HG02763 (cell line): ENCODE results near the gene NNAT.
A peak's percentile ranks its signal among the peaks of the same experiment; 100 is the strongest.

Experiments
- ATAC-seq: cut with Tn5 transposase; IDR thresholded peaks from one replicate; pipeline ENCODE4 v1.9.1; 2021; ENCODE audit warnings: mild to moderate bottlenecking, moderate library complexity; ENCODE audit not compliant: unreplicated experiment

Gene NNAT

DNA sequence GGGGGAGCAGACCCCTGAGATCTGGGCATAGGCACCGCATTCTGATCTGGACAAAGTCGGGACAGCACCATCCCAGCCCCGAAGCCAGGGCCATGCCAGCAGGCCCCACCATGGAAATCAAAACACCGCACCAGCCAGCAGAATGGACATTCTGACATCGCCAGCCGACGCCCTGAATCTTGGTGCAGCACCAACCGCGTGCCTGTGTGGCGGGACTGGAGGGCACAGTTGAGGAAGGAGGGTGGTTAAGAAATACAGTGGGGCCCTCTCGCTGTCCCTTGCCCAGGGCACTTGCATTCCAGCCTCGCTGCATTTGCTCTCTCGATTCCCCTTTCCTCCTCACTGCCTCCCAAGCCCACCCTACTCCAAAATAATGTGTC is 2.0 kb downstream of the NNAT start:
- no peak for ATAC-seq

DNA sequence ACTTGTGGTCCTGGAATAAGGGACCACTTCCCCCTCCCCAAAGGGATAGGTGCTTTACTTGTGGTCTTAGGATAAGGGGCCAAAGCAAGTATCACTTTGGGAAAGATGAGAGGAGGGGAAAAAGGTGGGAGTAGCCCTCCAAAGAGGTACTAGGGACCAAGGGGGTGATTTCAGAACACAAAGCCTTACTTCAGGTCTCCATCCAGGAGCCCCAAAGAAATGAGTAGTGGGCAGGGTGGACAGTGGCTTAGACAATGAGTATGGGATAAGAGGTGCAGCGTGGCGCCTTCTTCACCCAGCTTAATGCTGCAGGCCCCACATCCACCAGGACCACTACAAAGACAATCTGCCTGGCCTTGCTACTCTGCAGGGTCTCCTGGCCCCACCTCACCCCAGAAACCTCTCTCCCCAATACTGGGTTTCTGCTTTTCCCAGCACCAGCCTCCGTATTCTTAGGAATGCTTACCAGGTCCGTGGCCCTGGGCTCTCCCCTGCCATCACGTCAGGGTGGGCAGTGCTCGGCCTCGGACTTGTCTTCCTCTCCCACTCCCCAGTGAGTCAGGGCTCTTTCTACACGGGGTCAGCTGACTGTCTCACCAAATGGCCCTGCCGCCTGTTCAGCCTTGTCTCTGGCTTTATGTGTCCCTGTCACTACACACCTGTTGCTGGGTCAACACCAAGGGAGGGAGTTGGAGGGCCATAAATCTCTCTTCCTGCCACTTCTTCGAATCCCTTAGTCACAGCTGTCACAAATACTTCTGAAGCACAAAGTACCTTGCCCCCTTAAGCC is 3.1 kb downstream of the NNAT start:
- ATAC-seq: no peak

DNA sequence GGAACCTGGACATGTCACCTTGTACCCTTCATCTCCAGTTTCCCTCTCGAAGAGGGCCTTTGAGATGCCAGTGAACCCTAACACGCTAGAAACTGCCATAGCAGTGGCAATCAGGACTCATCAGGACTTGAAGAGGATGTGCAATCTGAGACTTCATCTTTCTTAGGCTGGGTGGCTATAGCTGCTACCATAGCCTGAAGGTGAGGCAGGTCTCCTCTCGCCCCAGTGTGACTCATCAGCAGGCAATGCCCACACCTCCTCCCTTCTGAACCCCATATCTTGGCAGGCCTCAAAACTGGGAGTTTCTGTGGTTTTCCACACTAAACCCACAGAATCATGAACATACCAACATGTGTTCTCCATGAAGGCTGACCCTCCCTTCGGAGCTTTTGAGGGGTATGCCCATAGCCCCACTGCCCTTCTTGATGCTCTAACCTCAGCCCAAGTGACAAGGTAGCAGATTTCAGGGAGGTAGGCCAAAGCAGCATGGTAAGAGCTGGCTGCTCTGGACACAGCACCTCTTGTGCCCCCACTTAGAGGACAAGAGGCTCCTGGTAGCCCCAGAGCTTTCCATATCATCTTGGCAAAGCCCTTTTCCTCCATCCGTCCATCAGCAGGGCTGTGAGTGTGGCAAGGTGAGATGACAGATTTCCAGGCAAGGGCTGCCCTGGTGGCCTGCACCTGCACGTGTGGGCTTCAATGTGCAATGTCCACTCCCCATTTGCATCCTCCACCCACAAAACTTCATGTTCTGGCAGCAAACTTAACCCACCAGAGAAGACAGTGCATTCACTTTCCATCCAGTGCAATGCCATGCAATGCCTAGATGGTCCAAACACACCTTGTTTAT is 4.0 kb downstream of the NNAT start:
- no peak for ATAC-seq

DNA sequence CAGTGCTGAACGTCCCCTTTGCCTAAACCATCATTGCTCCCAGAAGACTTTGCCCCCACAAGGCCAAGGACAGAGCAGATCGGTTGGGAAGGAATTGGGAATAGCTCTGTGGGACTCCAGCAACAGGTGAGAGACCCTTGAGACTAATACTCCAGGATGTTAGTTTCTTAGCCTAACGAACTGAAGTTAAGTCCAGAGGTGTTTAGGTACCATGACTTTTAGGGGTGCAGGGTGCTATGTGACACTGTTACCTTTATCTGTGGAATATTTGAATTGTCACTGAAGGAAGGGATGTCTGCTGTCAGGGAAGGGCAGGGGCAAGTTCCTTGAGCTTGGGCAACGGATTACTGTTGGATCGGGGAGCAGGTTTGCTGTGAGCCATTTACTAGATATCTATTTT is 4.8 kb downstream of the NNAT start:
- ATAC-seq: no peak

DNA sequence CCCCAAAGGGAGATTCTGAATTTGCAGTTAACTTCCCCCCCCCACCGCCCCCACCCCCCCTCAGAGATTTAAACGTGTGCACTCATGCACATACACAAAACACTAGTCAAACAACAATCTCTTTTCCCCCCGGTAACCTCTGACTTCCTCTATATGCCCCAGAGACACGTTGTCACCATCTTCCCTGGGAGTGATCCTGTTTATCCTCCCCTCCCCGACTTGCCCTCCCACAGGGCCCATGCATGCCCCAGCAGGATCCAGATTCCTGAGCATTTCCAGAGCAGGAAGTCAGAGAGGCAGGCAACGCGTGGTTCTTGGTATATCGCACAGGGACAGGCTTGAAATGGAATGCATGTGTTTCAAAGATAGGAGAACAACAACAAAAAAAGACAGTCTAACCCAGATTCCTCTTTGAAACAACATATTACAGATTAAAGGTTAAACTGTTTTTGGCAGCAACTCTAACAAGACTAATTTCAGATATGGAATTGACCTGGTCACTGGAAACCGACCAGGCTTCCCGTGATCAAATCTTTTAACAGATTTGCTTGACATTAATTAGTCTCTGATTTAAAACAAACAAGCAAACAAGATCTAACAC is 5.3 kb downstream of the NNAT start:
- ATAC-seq: no peak

DNA sequence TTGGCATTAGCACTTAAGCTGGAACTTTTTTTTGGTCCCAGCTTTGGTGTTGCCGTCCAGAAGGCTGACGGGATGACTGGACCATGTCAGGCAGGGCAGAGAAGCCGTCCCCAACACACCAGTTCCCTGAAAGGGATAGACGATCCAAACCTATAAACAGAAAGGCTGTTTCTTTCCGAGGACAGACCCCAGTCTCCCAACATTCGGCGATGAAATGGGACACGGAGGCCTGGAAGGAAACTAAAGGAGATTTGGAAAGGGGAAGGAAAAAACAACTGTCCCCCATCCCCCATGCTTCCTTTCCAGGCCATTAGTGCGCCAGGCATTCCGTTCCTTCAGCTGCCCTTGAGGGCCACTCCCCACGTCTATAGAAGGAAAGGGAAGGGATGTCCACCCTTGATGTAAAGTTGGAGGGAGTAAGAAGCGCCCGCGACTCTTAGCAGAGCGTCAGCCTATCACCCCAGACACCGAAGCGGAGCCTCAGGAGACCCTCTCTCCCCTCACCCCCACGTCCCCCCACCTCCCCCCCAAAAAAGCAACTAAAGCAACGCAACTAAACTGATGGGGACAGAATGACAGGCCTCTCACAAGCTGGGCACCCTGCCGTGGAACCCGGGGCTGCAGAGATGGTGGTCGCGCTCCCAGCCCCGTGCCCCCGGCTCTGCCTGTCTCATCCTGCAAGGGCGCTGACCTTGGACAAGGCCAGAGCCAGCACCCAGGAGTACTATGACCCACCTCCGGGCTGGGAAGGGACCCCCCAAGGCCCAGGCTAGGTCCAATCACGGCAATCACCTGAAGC is 6.0 kb downstream of the NNAT start:
- ATAC-seq: no peak

DNA sequence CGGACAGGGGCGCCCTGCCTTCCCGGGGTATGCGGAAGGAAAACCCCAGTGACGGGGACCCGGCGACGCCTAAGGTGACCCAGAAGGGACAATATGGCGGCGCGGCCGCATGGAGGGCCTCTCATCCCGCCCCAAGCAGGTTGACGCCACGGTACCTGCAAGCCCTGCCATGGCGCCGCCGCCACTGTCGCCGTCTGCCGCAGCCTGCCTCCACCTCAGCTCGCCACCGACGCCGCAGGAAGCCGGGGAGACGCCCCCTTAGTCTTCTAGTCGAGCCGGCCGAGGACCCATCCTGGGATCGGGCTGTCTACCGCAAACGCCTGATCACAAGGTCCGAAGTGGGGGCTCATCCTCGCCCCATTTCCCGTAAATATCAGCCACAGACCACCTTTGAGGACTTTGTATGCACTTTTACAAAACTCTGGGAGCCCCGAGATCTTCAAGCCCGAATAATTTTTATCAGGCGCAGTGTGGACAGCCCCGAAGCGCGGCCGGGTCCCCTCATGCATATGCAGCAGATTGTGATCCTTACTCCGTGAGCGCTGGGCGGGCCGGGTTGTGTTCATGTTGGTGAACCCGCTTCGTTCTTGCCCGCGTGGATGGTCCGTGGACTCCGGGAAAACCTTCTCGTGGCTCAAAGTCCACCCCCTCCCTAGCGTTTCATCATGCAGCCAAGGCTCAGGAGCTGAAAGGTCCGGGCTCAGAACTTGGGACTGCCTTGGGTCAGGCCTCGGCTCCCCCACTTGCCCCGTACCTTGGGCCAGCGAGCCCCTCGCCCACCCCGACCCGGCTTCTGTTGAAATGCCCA is 6.8 kb downstream of the NNAT start, which contains the start of gene BLCAP:
TSS of gene BLCAP (minus strand) at position 239 of the 808 bp plus-strand sequence. CDS start 8,702 bp downstream, outside the sequence.
- peak; percentile 73 for ATAC-seq

DNA sequence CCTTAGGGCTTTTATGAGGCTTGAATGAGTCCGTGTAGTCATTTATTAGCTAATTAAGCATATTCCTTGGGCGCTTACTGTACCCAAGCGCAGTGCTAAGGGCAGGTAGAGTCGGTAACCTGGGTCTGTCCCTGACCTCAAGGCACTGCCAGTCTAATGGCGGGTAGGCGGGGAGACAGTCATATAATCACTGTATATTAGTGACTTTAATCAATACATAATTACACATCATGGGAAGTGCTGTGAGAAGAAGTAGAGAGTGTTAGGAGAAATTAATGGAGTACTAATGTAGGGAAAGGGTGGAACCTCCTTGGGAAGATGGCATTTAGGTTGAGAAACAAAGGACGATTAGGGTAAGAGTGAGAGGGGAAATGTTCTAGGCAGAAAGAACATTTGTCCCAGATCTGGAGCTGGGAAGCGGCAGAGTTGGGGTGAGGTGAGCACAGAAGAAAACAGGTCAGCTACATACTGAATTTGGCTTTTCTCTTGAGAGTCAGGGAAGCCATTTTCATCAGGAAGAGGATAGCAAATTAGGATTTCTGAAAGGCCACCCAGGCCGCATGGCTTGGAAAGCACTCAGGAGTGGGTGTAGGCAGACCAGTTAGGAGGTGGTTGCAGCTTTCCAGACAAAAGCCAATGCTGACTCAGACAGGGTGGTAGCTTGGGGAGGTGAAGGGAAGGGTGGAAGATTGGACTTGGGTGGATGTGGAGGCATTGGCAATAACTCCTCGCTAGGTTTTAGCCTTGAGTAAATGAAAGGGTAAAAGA is 7.6 kb downstream of the NNAT start:
- ATAC-seq: no peak

DNA sequence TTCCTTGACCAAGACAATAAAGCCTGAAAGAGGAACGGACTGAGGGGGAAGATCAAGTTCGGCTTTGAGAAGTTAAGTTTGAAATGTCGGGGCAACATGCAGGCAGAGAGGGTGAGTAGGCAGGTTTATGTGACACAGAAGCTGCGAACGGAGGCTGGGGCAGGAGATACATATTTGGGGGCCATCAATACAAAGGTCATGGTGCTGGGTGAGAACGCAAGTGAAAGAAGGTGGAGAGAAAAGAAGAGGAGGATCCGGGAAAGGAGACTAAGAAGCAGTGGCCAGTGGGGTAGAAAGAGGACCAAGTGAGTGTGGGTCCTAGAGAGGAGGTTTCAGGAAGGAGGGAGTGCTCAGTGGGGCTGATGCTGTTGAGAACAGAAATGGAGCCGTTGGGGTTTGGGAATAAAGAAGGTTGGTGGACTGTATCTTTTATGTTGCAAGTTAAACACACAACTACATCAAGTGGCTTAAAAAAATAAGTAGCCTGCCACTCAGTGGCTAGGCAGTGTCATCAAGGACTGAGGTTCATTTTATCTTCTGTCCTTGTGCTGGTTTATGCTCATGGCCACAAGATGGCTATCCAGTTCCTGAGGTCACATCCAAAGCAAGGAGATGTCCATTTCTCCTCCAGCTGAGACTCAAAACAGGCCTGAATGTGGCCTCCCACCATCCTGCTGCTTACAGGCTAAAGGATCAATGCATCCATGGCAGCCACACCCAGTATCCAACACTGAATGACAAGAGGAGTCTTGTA is 8.3 kb downstream of the NNAT start:
- no peak for ATAC-seq

DNA sequence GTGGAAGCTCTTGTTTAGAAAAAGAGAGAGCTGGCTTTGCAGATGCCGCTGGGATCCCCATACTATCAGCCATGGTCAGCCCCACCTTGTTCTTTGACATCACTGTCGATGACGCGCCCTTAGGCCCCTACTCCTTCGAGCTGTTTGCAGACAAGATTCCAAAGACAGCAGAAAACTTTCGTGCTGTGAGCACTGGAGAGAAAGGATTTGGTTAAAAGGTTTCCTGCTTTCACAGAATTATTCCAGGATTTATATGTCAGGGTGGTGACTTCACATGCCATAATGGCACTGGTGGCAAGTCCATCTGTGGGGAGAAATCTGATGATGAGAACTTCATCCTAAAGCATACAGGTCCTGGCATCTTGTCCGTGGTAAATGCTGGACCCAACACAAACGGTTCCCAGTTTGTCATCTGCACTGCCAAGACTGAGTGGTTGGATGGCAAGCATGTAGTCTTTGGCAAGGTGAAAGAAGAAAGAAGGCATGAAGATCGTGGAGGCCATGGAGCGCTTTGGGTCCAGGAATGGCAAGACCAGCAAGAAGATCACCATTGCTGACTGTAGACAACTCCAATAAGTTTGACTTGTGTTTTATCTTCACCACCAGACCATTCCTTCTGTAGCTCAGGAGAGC is 9.0 kb downstream of the NNAT start:
- ATAC-seq: no peak

DNA sequence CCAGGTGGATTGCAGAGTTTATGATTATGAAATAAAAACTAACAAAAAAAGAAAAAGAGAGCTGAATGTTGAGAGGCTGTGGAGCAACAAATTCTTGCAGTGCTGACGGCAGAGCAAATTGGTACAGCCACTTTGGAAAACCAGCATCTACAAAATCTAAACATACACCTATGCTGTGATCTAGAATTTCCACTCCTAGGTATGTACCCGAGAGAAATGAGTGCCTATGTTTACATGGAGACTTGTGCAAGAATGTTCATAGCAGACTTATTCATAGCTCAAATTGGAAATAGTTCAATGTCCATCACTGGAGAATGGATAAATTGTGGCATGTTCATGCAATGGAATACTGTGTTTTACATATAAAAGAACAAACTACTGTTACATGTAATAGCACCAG is 9.6 kb downstream of the NNAT start:
- no peak for ATAC-seq

DNA sequence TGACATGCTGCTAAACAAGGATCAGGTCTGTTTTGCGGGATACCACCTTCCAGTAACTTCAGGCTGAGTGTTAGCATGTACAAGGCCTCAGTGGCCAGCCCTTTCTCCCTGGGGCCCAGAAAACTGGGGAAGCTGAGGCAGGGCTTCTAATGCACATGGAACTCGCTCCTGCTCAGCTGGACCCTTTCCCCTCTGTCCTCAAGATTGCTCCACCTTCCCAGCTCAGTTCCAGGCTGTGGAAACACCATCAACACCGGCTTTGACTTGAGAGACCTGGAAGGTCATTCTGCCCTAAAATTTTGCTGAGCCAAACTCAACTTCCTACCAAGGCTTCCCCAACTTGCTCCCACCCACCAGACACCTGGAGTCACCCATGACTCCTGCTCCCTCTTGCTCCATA is 10.8 kb downstream of the NNAT start:
- ATAC-seq: no peak

DNA sequence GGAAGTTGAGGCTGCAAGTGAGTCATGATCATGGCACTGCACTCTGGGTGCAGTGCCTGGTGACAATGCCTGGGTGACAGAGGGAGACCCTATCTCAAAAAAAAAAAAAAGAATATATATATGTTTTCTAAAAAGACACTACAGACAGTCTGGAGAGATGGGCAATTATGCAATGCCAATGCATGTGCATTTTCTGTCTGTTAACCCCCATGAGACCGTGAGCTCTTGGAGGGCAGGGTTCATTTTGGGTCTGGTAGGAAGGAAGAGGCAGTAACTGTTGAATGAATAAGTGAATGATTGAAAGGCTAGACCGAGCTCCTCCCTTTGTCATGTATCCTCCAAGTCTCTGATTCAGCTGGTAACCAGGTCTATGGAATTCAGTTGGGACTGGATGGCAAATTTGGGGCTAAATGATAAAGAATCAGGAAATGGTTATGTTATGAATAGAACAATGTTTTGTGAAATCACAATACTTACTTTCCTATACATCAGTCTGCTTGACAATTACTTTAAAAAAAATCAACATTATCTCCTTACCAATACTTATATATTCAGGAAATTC is 12.2 kb downstream of the NNAT start:
- no peak for ATAC-seq

DNA sequence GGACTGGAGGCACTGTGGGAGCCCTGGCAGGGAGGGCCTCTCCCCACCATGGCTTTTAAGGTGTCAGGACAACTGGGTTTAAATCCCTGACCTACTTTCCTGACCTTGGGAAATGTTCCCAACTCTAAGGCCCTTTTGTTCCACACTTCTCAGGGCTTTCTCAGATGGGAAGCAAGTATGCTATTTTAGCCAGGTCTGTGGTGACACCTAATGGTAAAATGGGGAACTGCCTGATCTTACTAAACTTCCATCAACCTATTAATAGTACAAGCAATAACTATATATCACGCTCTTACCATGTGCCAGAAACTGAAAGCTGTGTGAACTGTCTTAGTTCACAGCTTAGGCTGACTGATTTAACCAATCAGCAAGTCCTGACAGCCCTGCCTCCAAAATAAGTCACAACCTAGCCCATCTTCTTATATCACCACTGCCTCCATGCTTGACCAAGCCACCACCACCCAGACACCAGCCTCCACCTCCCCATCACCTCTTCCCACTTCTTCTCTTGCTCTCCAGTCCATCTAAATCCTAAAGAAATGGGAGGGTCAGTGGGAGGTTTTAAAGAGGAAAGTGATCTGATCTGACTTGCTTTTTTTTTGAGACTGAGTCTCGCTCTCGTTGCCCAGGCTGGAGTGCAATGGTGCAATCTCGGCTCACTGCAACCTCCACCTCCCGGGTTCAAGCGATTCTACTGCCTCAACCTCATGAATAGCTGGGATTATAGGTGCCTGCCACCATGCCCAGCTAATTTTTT is 13.5 kb downstream of the NNAT start:
- peak; percentile 69 for ATAC-seq

DNA sequence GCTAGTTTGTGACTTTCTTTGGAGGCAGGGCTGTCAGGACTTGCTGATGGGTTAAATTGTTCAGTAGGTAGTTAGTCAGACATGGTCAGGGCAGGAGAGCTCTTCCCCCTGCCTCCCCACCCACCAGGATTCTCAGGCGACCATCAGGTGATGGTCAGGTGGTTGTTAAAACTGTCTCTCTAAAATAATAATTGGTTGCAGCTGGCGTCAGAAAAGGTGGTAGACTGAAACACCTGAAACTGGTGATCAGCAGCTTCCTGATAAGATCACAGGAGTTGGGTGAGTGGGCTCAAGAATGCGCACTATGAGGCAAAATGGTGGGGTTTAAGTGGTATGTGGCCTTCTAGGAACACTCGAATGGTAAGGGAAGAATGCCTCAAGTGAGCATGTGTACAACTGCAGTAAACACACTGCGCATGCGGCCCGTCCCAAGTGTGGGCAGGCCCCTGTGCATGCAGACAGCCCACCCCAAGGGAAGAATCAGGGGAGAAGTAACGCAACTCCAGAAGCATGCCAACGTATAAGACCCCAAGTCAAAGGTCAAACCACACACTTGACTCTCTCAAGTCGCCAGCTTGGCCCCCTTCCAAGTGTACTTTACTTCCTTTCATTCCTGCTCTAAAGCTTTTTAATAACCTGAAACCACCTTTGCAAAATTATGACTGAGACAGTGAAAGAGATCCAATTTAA is 14.5 kb downstream of the NNAT start:
- no peak for ATAC-seq

DNA sequence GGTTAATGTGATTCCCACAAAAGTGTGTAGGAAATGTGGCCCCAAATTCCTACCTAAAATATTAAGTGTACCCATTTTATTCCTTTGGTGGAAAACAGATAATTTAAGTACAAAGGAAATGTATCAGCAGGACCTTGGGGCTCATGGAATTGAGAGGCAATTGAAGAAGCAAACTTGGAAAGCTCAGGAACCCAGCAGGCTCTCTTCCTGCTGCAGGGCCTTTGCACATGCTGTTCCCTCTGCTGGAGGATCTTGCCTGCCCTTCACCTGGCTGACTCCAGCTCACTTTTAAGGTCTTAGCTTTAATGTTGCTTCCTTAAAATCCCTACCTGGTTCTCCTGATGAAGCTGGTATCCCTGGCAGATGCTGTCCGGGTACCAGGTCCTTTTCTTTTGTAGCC is 16.5 kb downstream of the NNAT start:
- no peak for ATAC-seq

DNA sequence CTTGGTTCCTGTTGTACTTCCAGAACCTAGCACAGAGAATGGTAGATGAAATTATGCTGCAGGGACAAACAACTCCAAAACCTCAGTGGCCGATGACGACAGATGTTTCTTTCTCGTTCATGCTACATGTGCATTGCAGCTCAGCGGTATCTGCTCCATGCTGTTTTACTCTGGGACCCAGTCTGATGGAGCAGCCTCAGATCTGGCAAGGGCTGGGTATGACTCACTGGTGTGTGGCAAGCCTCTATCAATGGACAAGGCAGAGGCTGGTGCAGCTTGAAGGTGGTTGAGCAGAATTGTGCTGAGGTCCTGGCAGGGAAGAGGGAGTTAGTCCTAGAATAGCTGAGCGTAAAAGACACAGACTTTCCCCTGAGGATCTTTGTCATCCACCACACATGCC is 17.0 kb downstream of the NNAT start:
- no peak for ATAC-seq
